Middle frontal gyrus (tissue), 1 donor: Measurements from ENCODE around the gene CD28.

Source experiments
- DNase-seq: peaks from one replicate; pipeline ENCODE4 v3.0.0-alpha.2; 2015; ENCODE audit warnings: low spot score; ENCODE audit errors: extremely low spot score

CD28 gene

GRCh38 chr2:203713381-203713780 is 6.9 kb downstream of the CD28 start:
- no peak for DNase-seq

- DNase-seq: no peak
Measured at GRCh38 chr2:203714112-203714511, 7.7 kb downstream of the CD28 start.

GRCh38 chr2:203715744-203716143 is 9.3 kb downstream of the CD28 start:
- DNase-seq: no peak

- DNase-seq: no peak
Measured at GRCh38 chr2:203718087-203718486, 11.6 kb downstream of the CD28 start.

GRCh38 chr2:203719456-203720410 is 13.3 kb downstream of the CD28 start:
- DNase-seq: no peak

- DNase-seq: no peak
Measured at GRCh38 chr2:203720915-203721672, 14.7 kb downstream of the CD28 start.

- DNase-seq: no peak
Measured at GRCh38 chr2:203721781-203722300, 15.4 kb downstream of the CD28 start.

GRCh38 chr2:203722411-203722810 is 16.0 kb downstream of the CD28 start:
- no peak for DNase-seq

GRCh38 chr2:203728321-203728720 is 21.9 kb downstream of the CD28 start:
- DNase-seq: no peak

- DNase-seq: no peak
Measured at GRCh38 chr2:203730076-203730729, 23.8 kb downstream of the CD28 start.

- no peak for DNase-seq
Measured at GRCh38 chr2:203730883-203731282, 24.4 kb downstream of the CD28 start.

- no peak for DNase-seq
Measured at GRCh38 chr2:203732092-203732952, 25.9 kb downstream of the CD28 start.

- DNase-seq: no peak
Measured at GRCh38 chr2:203732953-203733510, 26.6 kb downstream of the CD28 start.

- no peak for DNase-seq
Measured at GRCh38 chr2:203733684-203734083, 27.2 kb downstream of the CD28 start.

- no peak for DNase-seq
Measured at GRCh38 chr2:203734276-203734983, 28.0 kb downstream of the CD28 start.

- DNase-seq: no peak
Measured at GRCh38 chr2:203737360-203737759, 30.9 kb downstream of the CD28 start.

- no peak for DNase-seq
Measured at GRCh38 chr2:203739351-203739750, 32.9 kb downstream of the CD28 start.

GRCh38 chr2:203740871-203741281 is 34.4 kb downstream of the CD28 start:
- DNase-seq: no peak

GRCh38 chr2:203741566-203741965 is 35.1 kb downstream of the CD28 start:
- DNase-seq: no peak
